Measurements from ENCODE around the gene STIM1.

Gene STIM1

DNA sequence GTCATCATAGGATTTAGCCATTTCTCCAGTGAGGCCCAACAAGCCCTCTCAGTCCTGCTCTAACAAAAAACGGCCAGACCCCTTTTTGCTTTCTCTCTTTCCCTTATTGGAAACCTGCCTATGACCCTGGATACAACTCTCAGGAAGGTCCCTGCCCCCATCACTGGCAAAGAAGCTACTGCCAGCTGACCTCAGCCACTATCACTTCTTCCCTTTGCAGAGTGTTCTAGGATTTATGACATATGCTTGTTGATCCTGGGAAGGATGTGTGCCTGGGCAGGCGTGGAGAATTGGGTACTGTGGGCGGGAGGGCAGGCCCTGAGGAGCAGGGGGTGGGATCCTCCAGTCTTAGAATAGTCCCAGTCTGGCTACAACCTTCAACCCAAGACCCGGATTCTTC, 39.6 kb upstream of the STIM1 start:
- H3K4me3 ChIP-seq (ENCODE audit: low read depth, low read length), result no peak overlapping the region
- DNase-seq (ENCODE audit: low read depth), result no peak
- TF ChIP-seq, protein P1, sequence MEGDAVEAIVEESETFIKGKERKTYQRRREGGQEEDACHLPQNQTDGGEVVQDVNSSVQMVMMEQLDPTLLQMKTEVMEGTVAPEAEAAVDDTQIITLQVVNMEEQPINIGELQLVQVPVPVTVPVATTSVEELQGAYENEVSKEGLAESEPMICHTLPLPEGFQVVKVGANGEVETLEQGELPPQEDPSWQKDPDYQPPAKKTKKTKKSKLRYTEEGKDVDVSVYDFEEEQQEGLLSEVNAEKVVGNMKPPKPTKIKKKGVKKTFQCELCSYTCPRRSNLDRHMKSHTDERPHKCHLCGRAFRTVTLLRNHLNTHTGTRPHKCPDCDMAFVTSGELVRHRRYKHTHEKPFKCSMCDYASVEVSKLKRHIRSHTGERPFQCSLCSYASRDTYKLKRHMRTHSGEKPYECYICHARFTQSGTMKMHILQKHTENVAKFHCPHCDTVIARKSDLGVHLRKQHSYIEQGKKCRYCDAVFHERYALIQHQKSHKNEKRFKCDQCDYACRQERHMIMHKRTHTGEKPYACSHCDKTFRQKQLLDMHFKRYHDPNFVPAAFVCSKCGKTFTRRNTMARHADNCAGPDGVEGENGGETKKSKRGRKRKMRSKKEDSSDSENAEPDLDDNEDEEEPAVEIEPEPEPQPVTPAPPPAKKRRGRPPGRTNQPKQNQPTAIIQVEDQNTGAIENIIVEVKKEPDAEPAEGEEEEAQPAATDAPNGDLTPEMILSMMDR (IDR thresholded peaks at IDR 0.05; ENCODE audit: insufficient read depth, low read depth, low read length, missing control alignments), result no peak

DNA sequence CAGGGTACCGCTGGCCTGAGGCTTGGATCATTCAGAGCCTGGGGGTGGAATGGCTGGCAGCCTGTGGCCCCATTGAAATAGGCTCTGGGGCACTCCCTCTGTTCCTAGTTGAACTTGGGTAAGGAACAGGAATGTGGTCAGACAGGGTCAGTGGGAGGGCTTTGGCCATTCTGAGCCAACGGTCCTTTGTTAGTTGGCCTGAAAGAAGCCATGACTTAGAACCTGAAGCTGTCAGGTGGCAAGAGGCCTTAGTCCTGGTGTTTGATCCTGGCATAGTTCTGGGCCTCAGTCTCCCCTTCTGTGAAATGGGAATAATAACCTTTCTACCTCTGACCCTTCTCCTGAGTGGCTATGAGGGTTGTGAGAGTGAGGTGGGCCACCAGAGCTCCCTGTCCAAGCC, 38.8 kb upstream of the STIM1 start:
- no peak for DNase-seq (ENCODE audit: low read depth)
- H3K4me3 ChIP-seq (ENCODE audit: low read depth, low read length), result no peak overlapping the region
- TF ChIP-seq, protein P1 (IDR thresholded peaks at IDR 0.05; ENCODE audit: insufficient read depth, low read depth, low read length, missing control alignments), result no peak

DNA sequence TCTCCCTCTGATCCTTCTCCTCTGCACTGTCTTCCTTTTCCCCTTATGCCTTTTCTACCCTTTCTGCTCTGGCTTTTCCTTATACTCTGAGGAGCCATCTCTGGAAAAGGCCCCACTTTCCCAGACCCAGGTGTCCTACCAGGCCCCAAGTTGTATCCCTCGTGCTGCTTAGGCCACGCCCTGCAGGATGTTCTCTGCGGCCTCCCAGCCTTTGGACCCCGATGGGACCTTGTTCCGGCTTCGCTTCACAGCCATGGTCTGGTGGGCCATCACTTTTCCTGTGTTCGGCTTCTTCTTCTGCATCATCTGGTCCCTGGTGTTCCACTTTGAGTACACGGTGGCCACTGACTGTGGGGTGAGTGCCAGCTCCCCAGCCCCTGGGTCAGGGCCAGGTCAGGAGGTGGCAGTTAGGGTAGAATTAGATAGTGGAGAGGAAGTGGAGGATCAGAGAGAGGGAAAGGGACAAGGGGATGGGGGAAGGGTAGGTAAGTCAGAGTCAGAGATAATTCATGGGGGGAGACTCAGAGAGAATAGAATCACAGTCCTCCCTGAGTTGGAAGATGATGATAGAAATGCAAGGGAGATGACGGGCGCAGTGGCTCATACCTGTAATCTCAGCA, 38.2 kb upstream of the STIM1 start:
- TF ChIP-seq, protein P1 (IDR thresholded peaks at IDR 0.05; ENCODE audit: insufficient read depth, low read depth, low read length, missing control alignments), result no peak
- DNase-seq (ENCODE audit: low read depth), result no peak
- no peak overlapping the region for H3K4me3 ChIP-seq (ENCODE audit: low read depth, low read length)

DNA sequence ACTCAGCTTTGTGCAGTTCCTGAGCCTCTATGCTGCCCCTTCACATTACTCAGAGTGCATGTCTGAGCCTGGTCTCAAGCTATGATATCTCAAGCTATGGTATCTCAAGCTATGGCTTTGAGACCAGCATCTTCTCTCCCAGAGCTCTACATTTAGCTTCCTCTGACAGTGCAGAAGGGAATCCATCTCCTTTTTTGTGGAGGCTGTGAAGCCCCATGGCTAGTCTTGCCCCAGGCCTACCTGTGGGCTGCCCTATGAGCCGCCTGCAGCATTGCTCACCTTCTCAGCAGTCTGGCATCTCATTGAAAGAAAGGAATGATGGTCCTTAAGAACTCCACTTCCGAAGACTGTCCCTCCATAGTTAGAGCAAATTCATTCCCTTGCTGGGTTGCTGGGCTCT, 34.5 kb upstream of the STIM1 start:
- DNase-seq (ENCODE audit: low read depth), result no peak
- TF ChIP-seq, protein P1 (IDR thresholded peaks at IDR 0.05; ENCODE audit: insufficient read depth, low read depth, low read length, missing control alignments), result no peak
- no peak overlapping the region for H3K4me3 ChIP-seq (ENCODE audit: low read depth, low read length)

DNA sequence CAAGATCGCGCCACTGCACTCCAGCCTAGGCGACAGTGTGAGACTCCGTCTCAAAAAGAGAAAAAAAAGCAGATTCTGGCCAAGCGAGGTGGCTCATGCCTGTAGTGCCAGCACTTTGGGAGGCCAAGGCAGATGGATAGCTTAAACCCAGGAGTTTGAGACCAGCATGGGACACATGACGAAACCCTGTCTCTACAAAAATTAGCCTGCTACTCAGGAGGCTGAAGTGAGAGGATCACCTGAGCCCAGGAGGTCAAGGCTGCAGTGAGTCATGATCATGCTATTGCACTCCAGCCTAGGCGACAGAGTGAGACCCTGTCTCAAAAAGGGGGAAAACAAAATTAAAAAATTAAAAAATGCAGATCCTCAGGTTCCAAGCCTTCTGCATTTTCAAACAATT, 33.2 kb upstream of the STIM1 start:
- no peak for DNase-seq (ENCODE audit: low read depth)
- TF ChIP-seq, protein P1 (IDR thresholded peaks at IDR 0.05; ENCODE audit: insufficient read depth, low read depth, low read length, missing control alignments), result no peak
- H3K4me3 ChIP-seq (ENCODE audit: low read depth, low read length), result no peak overlapping the region

DNA sequence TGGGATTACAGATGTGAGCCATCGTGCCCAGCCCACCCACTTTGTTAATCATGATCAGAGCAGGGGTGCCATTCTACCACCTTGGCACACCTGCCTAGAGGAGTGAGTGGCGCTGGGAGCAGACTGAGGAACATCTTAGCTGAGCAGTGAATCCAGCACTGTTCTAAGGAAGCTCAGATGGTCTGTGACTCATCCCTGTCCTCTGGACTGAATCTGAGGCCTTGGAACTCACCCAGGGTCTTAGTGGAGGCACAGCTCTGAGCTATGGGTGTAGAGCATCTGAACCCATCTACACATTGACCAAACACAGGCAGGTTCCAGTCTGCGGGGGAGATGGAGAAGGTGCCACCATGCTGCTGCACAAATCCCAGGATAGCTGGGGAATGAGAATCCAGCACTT, 32.2 kb upstream of the STIM1 start:
- TF ChIP-seq, protein P1 (IDR thresholded peaks at IDR 0.05; ENCODE audit: insufficient read depth, low read depth, low read length, missing control alignments), result no peak
- DNase-seq (ENCODE audit: low read depth), result no peak

More for the DNA sequence above, 32.2 kb upstream of the STIM1 start:
- H3K4me3 ChIP-seq (ENCODE audit: low read depth, low read length), result no peak overlapping the region

All from GM12865 (cell line).